SK-N-SH treated with all-trans-retinoic acid at 6 μM for 48 hours (cell line): ENCODE data around the gene ADK.

Source experiments
- ATAC-seq: fragments of 200-7000 bp; cut with Tn5 transposase; 3 replicates; pipeline ENCODE4 v1.9.1; 2020; ENCODE audit warnings: mild to moderate bottlenecking, moderate library complexity
- ARNTL ChIP-seq: fragments of 450-650 bp; formaldehyde crosslinking; IDR thresholded peaks from 2 replicates; pipeline ENCODE4 v1.5.0; 2020; ENCODE audit warnings: low read depth, mild to moderate bottlenecking, moderate library complexity, borderline replicate concordance
- BACH2 ChIP-seq: fragments of 250-450 bp; sonication (Bioruptor Pico); IDR thresholded peaks from 2 replicates; pipeline ENCODE4 v1.9.0; 2021; ENCODE audit warnings: mild to moderate bottlenecking, borderline replicate concordance
- CSDC2 ChIP-seq: fragments of 250-450 bp; sonication (Bioruptor Pico); IDR thresholded peaks from 2 replicates; pipeline ENCODE4 v1.5.0; 2020; ENCODE audit warnings: mild to moderate bottlenecking, moderate library complexity
- ESRRG ChIP-seq: fragments of 250-450 bp; sonication (Bioruptor Pico); IDR thresholded peaks from 2 replicates; pipeline ENCODE4 v1.6.1; 2021; ENCODE audit warnings: mild to moderate bottlenecking
- GLIS3 ChIP-seq: fragments of 250-450 bp; sonication (Bioruptor Pico); IDR thresholded peaks from 2 replicates; pipeline ENCODE4 v1.5.0; 2020; ENCODE audit warnings: mild to moderate bottlenecking, moderate library complexity
- ISL1 ChIP-seq: fragments of 250-450 bp; sonication (Bioruptor Pico); IDR thresholded peaks from 2 replicates; pipeline ENCODE4 v2.1.2; 2022; ENCODE audit warnings: mild to moderate bottlenecking, moderate library complexity
- RARB ChIP-seq: fragments of 250-450 bp; sonication (Bioruptor Pico); IDR thresholded peaks from 2 replicates; pipeline ENCODE4 v1.8.0; 2021; ENCODE audit warnings: mild to moderate bottlenecking, moderate library complexity
- TCF4 ChIP-seq: fragments of 250-450 bp; sonication (Bioruptor Pico); IDR thresholded peaks from 2 replicates; pipeline ENCODE4 v1.8.0; 2021; ENCODE audit warnings: mild to moderate bottlenecking, moderate library complexity, borderline replicate concordance
- TOX ChIP-seq: fragments of 250-450 bp; sonication (Bioruptor Pico); IDR thresholded peaks from 2 replicates; pipeline ENCODE4 v1.8.0; 2021; ENCODE audit warnings: mild to moderate bottlenecking, moderate library complexity, borderline replicate concordance
- ZFP3 ChIP-seq: fragments of 250-450 bp; sonication (Bioruptor Pico); IDR thresholded peaks from 2 replicates; pipeline ENCODE4 v1.5.0; 2020; ENCODE audit warnings: mild to moderate bottlenecking, moderate library complexity
- ZFP30 ChIP-seq: fragments of 450-650 bp; formaldehyde crosslinking; IDR thresholded peaks from 2 replicates; pipeline ENCODE4 v1.5.0; 2022; ENCODE audit warnings: mild to moderate bottlenecking, moderate library complexity
- ZNF565 ChIP-seq: fragments of 450-650 bp; formaldehyde crosslinking; conservative IDR thresholded peaks from 2 replicates; pipeline ENCODE4 v1.5.0; 2020; ENCODE audit warnings: low read depth, mild to moderate bottlenecking, moderate library complexity
- ZNF70 ChIP-seq: fragments of 450-650 bp; formaldehyde crosslinking; IDR thresholded peaks from 2 replicates; pipeline ENCODE4 v1.5.0; 2020; ENCODE audit warnings: mild to moderate bottlenecking, moderate library complexity
- TF ChIP-seq, protein P1 (sequence below): fragments of 250-450 bp; sonication (Bioruptor Pico); IDR thresholded peaks from 2 replicates; pipeline ENCODE4 v1.5.1; 2021; ENCODE audit warnings: mild to moderate bottlenecking, moderate library complexity
- TF ChIP-seq, protein P2 (sequence below): fragments of 250-450 bp; sonication (Bioruptor Pico); IDR thresholded peaks from 2 replicates; pipeline ENCODE4 v1.8.0; 2021; ENCODE audit warnings: low read depth, mild to moderate bottlenecking, moderate library complexity, borderline replicate concordance
- TF ChIP-seq, protein P3 (sequence below): fragments of 250-450 bp; sonication (Bioruptor Pico); IDR thresholded peaks from 2 replicates; pipeline ENCODE4 v1.8.0; 2020; ENCODE audit warnings: mild to moderate bottlenecking, moderate library complexity, borderline replicate concordance
- TF ChIP-seq, protein P4 (sequence below): fragments of 250-450 bp; sonication (Bioruptor Pico); IDR thresholded peaks from 2 replicates; pipeline ENCODE4 v1.5.0; 2020; ENCODE audit warnings: mild to moderate bottlenecking, moderate library complexity
- TF ChIP-seq, protein P5 (sequence below): fragments of 250-450 bp; sonication (Bioruptor Pico); IDR thresholded peaks from 2 replicates; pipeline ENCODE4 v1.5.1; 2020; ENCODE audit warnings: low read depth, mild to moderate bottlenecking, moderate library complexity

The ADK gene

DNA sequence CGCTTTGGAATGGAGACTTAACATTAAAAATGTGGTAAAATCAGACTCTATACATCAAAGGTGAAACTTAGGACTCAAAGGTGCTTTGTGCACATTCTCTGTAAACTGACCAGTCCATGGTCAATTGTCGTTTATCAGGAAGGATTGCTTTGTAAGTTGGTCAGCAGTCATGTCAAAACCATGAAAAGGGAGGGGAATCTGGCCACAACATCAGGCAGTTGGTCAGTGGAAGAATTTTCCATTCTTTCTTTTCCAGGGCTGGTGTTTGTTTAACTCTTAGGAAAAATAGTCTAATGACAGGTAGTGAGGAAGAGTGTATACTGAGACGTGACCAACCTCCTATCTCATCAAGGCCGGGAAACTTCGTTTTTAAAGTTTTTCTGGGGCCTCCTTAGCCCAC is 226.5 kb downstream of the ADK start:
- TF ChIP-seq, protein P1, sequence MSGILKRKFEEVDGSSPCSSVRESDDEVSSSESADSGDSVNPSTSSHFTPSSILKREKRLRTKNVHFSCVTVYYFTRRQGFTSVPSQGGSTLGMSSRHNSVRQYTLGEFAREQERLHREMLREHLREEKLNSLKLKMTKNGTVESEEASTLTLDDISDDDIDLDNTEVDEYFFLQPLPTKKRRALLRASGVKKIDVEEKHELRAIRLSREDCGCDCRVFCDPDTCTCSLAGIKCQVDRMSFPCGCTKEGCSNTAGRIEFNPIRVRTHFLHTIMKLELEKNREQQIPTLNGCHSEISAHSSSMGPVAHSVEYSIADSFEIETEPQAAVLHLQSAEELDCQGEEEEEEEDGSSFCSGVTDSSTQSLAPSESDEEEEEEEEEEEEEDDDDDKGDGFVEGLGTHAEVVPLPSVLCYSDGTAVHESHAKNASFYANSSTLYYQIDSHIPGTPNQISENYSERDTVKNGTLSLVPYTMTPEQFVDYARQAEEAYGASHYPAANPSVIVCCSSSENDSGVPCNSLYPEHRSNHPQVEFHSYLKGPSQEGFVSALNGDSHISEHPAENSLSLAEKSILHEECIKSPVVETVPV: no peak
- ATAC-seq: no peak

DNA sequence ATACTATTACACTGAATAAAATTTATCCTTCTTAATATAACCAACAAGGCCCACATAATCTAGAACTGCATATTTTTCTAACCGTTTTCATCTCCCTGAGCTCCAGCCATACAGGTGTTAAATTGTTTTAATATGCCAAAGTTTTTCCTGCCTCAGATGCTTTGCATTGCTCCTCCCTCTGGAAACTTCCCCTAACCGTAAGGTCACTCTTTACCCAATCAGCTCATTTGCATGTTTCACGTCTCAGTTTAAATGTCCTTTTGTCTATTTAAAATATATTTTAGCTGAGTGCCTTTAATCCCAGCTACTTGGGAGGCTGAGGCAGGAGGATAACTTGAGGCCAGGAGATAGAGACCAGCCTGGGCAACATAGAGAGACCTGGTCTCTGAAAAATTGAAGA is 228.5 kb downstream of the ADK start:
- no peak for ATAC-seq
- TF ChIP-seq ZFP3 (CRISPR knock-in tag): no peak

DNA sequence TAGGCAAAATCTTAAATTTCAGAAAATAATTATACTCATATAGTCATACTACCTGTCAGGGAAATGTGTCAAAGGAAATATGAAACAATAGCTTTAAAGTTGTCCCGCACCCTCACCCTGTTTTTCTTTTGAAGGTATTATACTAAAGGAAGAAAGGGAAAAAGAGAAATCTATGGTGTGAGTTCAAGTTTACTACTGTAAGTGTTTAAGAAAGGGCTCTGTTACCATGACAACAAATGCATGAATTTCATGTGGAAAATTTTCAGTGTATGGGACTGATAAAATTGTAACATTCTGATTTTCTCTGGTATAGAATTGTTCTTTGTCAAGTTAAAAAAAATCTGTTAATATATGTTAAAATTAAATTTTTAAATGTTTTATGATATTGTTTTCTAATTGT is 229.8 kb downstream of the ADK start:
- TF ChIP-seq CSDC2 (CRISPR knock-in tag): no peak
- TF ChIP-seq TOX (CRISPR knock-in tag): no peak
- TF ChIP-seq RARB (CRISPR knock-in tag): no peak
- TF ChIP-seq, protein P2, sequence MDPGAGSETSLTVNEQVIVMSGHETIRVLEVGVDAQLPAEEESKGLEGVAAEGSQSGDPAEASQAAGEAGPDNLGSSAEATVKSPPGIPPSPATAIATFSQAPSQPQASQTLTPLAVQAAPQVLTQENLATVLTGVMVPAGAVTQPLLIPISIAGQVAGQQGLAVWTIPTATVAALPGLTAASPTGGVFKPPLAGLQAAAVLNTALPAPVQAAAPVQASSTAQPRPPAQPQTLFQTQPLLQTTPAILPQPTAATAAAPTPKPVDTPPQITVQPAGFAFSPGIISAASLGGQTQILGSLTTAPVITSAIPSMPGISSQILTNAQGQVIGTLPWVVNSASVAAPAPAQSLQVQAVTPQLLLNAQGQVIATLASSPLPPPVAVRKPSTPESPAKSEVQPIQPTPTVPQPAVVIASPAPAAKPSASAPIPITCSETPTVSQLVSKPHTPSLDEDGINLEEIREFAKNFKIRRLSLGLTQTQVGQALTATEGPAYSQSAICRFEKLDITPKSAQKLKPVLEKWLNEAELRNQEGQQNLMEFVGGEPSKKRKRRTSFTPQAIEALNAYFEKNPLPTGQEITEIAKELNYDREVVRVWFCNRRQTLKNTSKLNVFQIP (CRISPR knock-in tag): no peak
- no peak for TF ChIP-seq TCF4 (CRISPR knock-in tag)
- TF ChIP-seq ZFP30 (CRISPR knock-in tag): no peak
- TF ChIP-seq, protein P3, sequence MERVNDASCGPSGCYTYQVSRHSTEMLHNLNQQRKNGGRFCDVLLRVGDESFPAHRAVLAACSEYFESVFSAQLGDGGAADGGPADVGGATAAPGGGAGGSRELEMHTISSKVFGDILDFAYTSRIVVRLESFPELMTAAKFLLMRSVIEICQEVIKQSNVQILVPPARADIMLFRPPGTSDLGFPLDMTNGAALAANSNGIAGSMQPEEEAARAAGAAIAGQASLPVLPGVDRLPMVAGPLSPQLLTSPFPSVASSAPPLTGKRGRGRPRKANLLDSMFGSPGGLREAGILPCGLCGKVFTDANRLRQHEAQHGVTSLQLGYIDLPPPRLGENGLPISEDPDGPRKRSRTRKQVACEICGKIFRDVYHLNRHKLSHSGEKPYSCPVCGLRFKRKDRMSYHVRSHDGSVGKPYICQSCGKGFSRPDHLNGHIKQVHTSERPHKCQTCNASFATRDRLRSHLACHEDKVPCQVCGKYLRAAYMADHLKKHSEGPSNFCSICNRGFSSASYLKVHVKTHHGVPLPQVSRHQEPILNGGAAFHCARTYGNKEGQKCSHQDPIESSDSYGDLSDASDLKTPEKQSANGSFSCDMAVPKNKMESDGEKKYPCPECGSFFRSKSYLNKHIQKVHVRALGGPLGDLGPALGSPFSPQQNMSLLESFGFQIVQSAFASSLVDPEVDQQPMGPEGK: no peak
- TF ChIP-seq ZNF565: no peak
- no peak for TF ChIP-seq ARNTL
- no peak for TF ChIP-seq ESRRG
- no peak for TF ChIP-seq ZFP3 (CRISPR knock-in tag)
- TF ChIP-seq, protein P1: no peak
- no peak for TF ChIP-seq ISL1 (CRISPR knock-in tag)
- no peak for ATAC-seq

DNA sequence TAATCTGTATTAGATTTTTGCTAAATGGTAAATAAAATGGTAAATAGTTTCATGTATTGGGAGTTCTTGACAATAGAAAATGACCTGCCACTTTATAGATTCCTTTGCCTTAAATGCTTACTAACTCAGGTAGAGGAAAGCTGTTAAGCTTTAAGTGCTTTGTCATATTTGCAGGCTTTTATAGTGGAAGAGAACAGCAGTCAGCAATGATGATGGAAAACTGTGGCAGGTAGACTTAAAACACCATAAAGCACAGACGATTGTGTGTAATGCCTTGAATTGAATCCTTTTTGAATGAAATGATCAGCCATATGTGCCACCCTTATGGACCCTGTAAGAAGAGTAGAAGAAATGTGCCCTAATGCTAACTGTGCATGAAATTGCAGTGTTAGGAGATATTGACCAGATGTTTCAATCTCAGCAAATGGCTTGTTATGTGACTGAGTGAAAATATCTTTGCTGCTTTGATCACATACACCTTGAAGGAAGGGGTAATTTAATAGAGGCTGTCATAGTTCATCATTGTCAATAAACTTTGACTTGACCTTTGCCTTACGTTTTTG is 230.4 kb downstream of the ADK start:
- no peak for ATAC-seq
- TF ChIP-seq ESRRG: no peak
- TF ChIP-seq ISL1 (CRISPR knock-in tag): no peak
- no peak for TF ChIP-seq ARNTL
- TF ChIP-seq, protein P4, sequence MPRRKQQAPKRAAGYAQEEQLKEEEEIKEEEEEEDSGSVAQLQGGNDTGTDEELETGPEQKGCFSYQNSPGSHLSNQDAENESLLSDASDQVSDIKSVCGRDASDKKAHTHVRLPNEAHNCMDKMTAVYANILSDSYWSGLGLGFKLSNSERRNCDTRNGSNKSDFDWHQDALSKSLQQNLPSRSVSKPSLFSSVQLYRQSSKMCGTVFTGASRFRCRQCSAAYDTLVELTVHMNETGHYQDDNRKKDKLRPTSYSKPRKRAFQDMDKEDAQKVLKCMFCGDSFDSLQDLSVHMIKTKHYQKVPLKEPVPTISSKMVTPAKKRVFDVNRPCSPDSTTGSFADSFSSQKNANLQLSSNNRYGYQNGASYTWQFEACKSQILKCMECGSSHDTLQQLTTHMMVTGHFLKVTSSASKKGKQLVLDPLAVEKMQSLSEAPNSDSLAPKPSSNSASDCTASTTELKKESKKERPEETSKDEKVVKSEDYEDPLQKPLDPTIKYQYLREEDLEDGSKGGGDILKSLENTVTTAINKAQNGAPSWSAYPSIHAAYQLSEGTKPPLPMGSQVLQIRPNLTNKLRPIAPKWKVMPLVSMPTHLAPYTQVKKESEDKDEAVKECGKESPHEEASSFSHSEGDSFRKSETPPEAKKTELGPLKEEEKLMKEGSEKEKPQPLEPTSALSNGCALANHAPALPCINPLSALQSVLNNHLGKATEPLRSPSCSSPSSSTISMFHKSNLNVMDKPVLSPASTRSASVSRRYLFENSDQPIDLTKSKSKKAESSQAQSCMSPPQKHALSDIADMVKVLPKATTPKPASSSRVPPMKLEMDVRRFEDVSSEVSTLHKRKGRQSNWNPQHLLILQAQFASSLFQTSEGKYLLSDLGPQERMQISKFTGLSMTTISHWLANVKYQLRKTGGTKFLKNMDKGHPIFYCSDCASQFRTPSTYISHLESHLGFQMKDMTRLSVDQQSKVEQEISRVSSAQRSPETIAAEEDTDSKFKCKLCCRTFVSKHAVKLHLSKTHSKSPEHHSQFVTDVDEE (CRISPR knock-in tag): no peak
- no peak for TF ChIP-seq BACH2 (CRISPR knock-in tag)
- no peak for TF ChIP-seq GLIS3 (CRISPR knock-in tag)
- TF ChIP-seq, protein P5, sequence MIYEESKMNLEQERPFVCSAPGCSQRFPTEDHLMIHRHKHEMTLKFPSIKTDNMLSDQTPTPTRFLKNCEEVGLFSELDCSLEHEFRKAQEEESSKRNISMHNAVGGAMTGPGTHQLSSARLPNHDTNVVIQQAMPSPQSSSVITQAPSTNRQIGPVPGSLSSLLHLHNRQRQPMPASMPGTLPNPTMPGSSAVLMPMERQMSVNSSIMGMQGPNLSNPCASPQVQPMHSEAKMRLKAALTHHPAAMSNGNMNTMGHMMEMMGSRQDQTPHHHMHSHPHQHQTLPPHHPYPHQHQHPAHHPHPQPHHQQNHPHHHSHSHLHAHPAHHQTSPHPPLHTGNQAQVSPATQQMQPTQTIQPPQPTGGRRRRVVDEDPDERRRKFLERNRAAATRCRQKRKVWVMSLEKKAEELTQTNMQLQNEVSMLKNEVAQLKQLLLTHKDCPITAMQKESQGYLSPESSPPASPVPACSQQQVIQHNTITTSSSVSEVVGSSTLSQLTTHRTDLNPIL: no peak
- no peak for TF ChIP-seq ZNF70 (CRISPR knock-in tag)
- TF ChIP-seq, protein P1: no peak
- TF ChIP-seq, all 23 proteins: peak for 0
